GM12878 (cell line): ENCODE data around the gene CLEC6A. TPM values are rescaled to one million over a fixed set of nuclear protein-coding genes. Genes with fewer than 3 reads are reported as not detected.

Experiments used
- ATAC-seq: fragments of 200-7000 bp; cut with Tn5 transposase; 3 replicates; pipeline ENCODE4 v1.9.1; 2020; ENCODE audit warnings: mild to moderate bottlenecking, moderate library complexity
- BruUV-seq: library from RNA; stranded (reverse); fragments of 400-500 nt; replicated peaks from 2 replicates; lab custom pipeline; 2021; lab: Mats Ljungman, UMichigan
- CTCF ChIA-PET: fragments of 300-600 bp; sonication (Branson Sonifier 250); formaldehyde crosslinking; extraction: SDS; loops from one replicate; lab custom pipeline; 2021; ENCODE audit warnings: inconsistent platforms; lab: Yijun Ruan, JAX
- POLR2A ChIA-PET: fragments of 350-600 bp; formaldehyde crosslinking; extraction: SDS; loops from one replicate; lab custom pipeline; 2021; ENCODE audit warnings: inconsistent platforms; lab: Charles Lee
- RAD21 ChIA-PET: fragments of 300-600 bp; sonication (Branson Sonifier 250); formaldehyde crosslinking; loops from one replicate; lab custom pipeline; 2023; ENCODE audit warnings: antibody characterized with exemption; ENCODE audit not compliant: unreplicated experiment; lab: Charles Lee
- SMC1A ChIA-PET: fragments of 300-600 bp; sonication (Branson Sonifier 250); formaldehyde crosslinking; loops from one replicate; lab custom pipeline; 2023; ENCODE audit not compliant: unreplicated experiment, uncharacterized antibody; lab: Charles Lee
- DNase-seq: peaks from one replicate; pipeline ENCODE4 v3.0.0-alpha.2; 2011; ENCODE audit warnings: low read depth, low spot score
- FAIRE-seq: peaks from 3 replicates; lab custom pipeline; 2011; peaks lifted over from hg19 to GRCh38; lab: Jason Lieb, UNC
- H2AFZ ChIP-seq: 2 replicates; pipeline ENCODE4 v1.6.0; 2011; ENCODE audit warnings: low read depth, low read length, control low read depth; ENCODE audit not compliant: control insufficient read depth
- H3K27ac ChIP-seq: 2 replicates; pipeline ENCODE4 v1.5.1; 2011; ENCODE audit warnings: control low read depth; ENCODE audit not compliant: control insufficient read depth, insufficient read depth
- H3K27me3 ChIP-seq, 2 experiments: replicated peaks in 1 of 2; 2 replicates each; pipeline versions ENCODE4 v1.6.0 to v1.6.1; 2011; ENCODE audit warnings: low read length in 1 of 2; ENCODE audit not compliant: control insufficient read depth in 2 of 2, insufficient read depth in 2 of 2
- H3K36me3 ChIP-seq, 2 experiments: 2 replicates each; pipeline ENCODE4 v1.5.1; 2011; ENCODE audit warnings: low read length in 1 of 2; ENCODE audit not compliant: control insufficient read depth in 2 of 2, insufficient read depth in 2 of 2
- H3K4me1 ChIP-seq: 2 replicates; pipeline ENCODE4 v1.6.1; 2011; ENCODE audit warnings: mild to moderate bottlenecking, low read length, moderate library complexity, mixed read lengths; ENCODE audit not compliant: control insufficient read depth, insufficient read depth
- H3K4me2 ChIP-seq: 2 replicates; pipeline ENCODE4 v1.6.0; 2011; ENCODE audit warnings: control low read depth; ENCODE audit not compliant: control insufficient read depth, insufficient read depth
- H3K4me3 ChIP-seq: fragments of 200-600 bp; sonication (generic); 2 replicates; pipeline ENCODE4 v1.5.1; 2016
- H3K79me2 ChIP-seq: 2 replicates; pipeline ENCODE4 v1.6.0; 2011; ENCODE audit warnings: low read length; ENCODE audit not compliant: control insufficient read depth, insufficient read depth
- H3K9ac ChIP-seq: 2 replicates; pipeline ENCODE4 v1.8.0; 2011; ENCODE audit warnings: low read length, control low read depth, mixed read lengths; ENCODE audit not compliant: control insufficient read depth, insufficient read depth
- H3K9me3 ChIP-seq: replicated peaks from 3 replicates; pipeline ENCODE4 v1.5.1; 2011; ENCODE audit warnings: mild to moderate bottlenecking, low read length; ENCODE audit not compliant: control insufficient read depth, insufficient read depth
- H4K20me1 ChIP-seq: 2 replicates; pipeline ENCODE4 v1.6.0; 2011; ENCODE audit not compliant: control insufficient read depth, insufficient read depth
- BHLHE40 ChIP-seq, 2 experiments: fragments of 450-650 bp in 1 of 2; IDR thresholded peaks; 2 replicates each; pipeline ENCODE4 v1.6.1; 2011 to 2017; ENCODE audit warnings: low read depth in 2 of 2, borderline replicate concordance in 1 of 2, improper control_type of control experiment in 1 of 2, low read length in 1 of 2, mild to moderate bottlenecking in 1 of 2
- BMI1 ChIP-seq: fragments of 450-650 bp; IDR thresholded peaks from 2 replicates; pipeline ENCODE4 v1.6.1; 2016; ENCODE audit warnings: mild to moderate bottlenecking, moderate library complexity, borderline replicate concordance
- CEBPZ ChIP-seq: fragments of 150-350 bp; IDR thresholded peaks from 2 replicates; pipeline ENCODE4 v1.6.1; 2016; ENCODE audit warnings: low read depth, low read length
- CHD1 ChIP-seq: IDR thresholded peaks from 2 replicates; pipeline ENCODE4 v1.6.1; 2012; ENCODE audit warnings: low read depth, low read length, improper control_type of control experiment
- GATAD2B ChIP-seq: fragments of 450-650 bp; conservative IDR thresholded peaks from 2 replicates; pipeline ENCODE4 v1.6.1; 2017; ENCODE audit warnings: low read depth, mild to moderate bottlenecking, moderate library complexity
- JUND ChIP-seq: IDR thresholded peaks from 2 replicates; pipeline ENCODE4 v1.6.1; 2012; ENCODE audit warnings: low read depth, mild to moderate bottlenecking, low read length, improper control_type of control experiment, moderate library complexity
- LARP7 ChIP-seq: fragments of 450-650 bp; IDR thresholded peaks from 2 replicates; pipeline ENCODE4 v1.6.1; 2017; ENCODE audit warnings: mild to moderate bottlenecking
- PAX5 ChIP-seq: IDR thresholded peaks from 2 replicates; pipeline ENCODE4 v1.6.1; 2011; ENCODE audit warnings: low read depth, low read length, borderline replicate concordance
- PKNOX1 ChIP-seq: fragments of 450-650 bp; IDR thresholded peaks from 2 replicates; pipeline ENCODE4 v1.6.1; 2016; ENCODE audit warnings: mild to moderate bottlenecking
- RAD51 ChIP-seq: fragments of 450-650 bp; IDR thresholded peaks from 2 replicates; pipeline ENCODE4 v1.6.1; 2016; ENCODE audit warnings: moderate library complexity, mild to moderate bottlenecking, inconsistent platforms
- RB1 ChIP-seq: fragments of 450-650 bp; formaldehyde crosslinking; IDR thresholded peaks from 2 replicates; pipeline ENCODE4 v1.6.1; 2017; ENCODE audit warnings: mild to moderate bottlenecking, borderline replicate concordance
- RBBP5 ChIP-seq: fragments of 200-600 bp; sonication (generic); conservative IDR thresholded peaks from 2 replicates; pipeline ENCODE4 v1.6.1; 2016
- SIN3A ChIP-seq: IDR thresholded peaks from 2 replicates; pipeline ENCODE4 v1.6.1; 2012; ENCODE audit warnings: low read depth, low read length, improper control_type of control experiment
- SMAD1 ChIP-seq: fragments of 450-650 bp; IDR thresholded peaks from 2 replicates; pipeline ENCODE4 v1.6.1; 2018; ENCODE audit warnings: mild to moderate bottlenecking, low read depth; ENCODE audit not compliant: partially characterized antibody
- SMAD5 ChIP-seq: IDR thresholded peaks from 2 replicates; pipeline ENCODE4 v1.6.1; 2016; ENCODE audit warnings: antibody characterized with exemption, low read depth
- SUZ12 ChIP-seq: fragments of 200-600 bp; sonication (generic); IDR thresholded peaks from one replicate; pipeline ENCODE4 v1.6.1; 2018; ENCODE audit warnings: antibody characterized with exemption, mild to moderate bottlenecking; ENCODE audit not compliant: unreplicated experiment
- YY1 ChIP-seq: IDR thresholded peaks from 2 replicates; pipeline ENCODE4 v1.6.1; 2011; ENCODE audit warnings: low read depth, mild to moderate bottlenecking, low read length
- ZBTB33 ChIP-seq: fragments of 450-650 bp; IDR thresholded peaks from 2 replicates; pipeline ENCODE4 v1.6.1; 2017; ENCODE audit warnings: mild to moderate bottlenecking
- ZNF207 ChIP-seq: fragments of 450-650 bp; IDR thresholded peaks from 2 replicates; pipeline ENCODE4 v1.6.1; 2014; ENCODE audit warnings: antibody characterized with exemption, mild to moderate bottlenecking, borderline replicate concordance
- ZNF24 ChIP-seq: fragments of 450-650 bp; IDR thresholded peaks from 2 replicates; pipeline ENCODE4 v1.6.1; 2017; ENCODE audit warnings: antibody characterized with exemption, mild to moderate bottlenecking
- WGBS: methylation state at CpG from one replicate; pipeline ENCODE4 v1.1.6; 2016; ENCODE audit warnings: low lambda C conversion rate; ENCODE audit not compliant: insufficient replicate concordance, insufficient coverage; ENCODE audit errors: missing lambda C conversion rate; 5-methylcytosine and 5-hydroxymethylcytosine counted together
- in situ Hi-C: fragments of 300-500 bp; cut with MboI; formaldehyde crosslinking; loops from 9 replicates; pipeline ENCODE4 v1.14.3; 2018; ENCODE audit warnings: mixed read lengths
- intact Hi-C: fragments of 100-400 bp; cut with micrococcal nuclease; formaldehyde crosslinking; loops from one replicate; pipeline ENCODE4 v1.14.2; 2022; ENCODE audit not compliant: unreplicated experiment
- polyA plus RNA-seq, 11 experiments: library from polyadenylated mRNA; depleted of rRNA in 4 of 11; unstranded in 6 of 11; stranded (reverse) in 5 of 11; fragments of >200 nt; fragmentation: Nextera tagmentation in 4 of 11; fragmentation: Illumina TruSeq in 1 of 11; extraction: Ambion mirVana in 4 of 11; extraction: Trizol in 1 of 11; gene quantifications; 1 replicate in 1 of 11; 2 replicates in 10 of 11; pipeline versions ENCODE4 v1.2.1 to v1.2.3, GENCODE V29; 2011 to 2016; ENCODE audit warnings: inconsistent platforms in 2 of 11, missing spikeins in 2 of 11, low read depth in 1 of 11
- total RNA-seq, 4 experiments: library from RNA; depleted of rRNA in 3 of 4; stranded (reverse); fragments of >200 nt in 3 of 4; fragmentation: Illumina TruSeq in 1 of 4; extraction: Trizol in 1 of 4; gene quantifications; 2 replicates each; pipeline versions ENCODE4 v1.2.1 to v1.2.3, GENCODE V29; 2013 to 2021

Gene CLEC6A
- total and polyA plus RNA-seq, 10 of the 15 experiments (the other 5 are each of a cell fraction or from before 2014, with no cell fraction given): not detected

- peak overlapping the region; percentile 0; the same call in 1 of the 2 replicates for H3K4me2 ChIP-seq
- no TSS peak for BruUV-seq
- H3K36me3 ChIP-seq: no peaks in the 10 kb centered on the region
- in situ Hi-C loops: no loop called here
- peaks cover 10% of the 10 kb centered on the region for H3K4me1 ChIP-seq
- 0% methylated on average over 2 of the region's 2 CpGs for WGBS
- SMC1A ChIA-PET: no interaction called here
- POLR2A ChIA-PET: no interaction called here
- RAD21 ChIA-PET: no interaction called here
- intact Hi-C loops: no loop called here
- H3K9ac ChIP-seq: no peak overlapping the region
- no peaks in the 10 kb centered on the region for H3K79me2 ChIP-seq
- no peaks in the 10 kb centered on the region for H3K27me3 ChIP-seq
- no peak overlapping the region for H3K4me3 ChIP-seq
- ATAC-seq (peak; percentile 99), DNase-seq (peak; percentile 72), FAIRE-seq (peak; percentile 71)
- no peaks in the 10 kb centered on the region for H3K9me3 ChIP-seq
- CTCF ChIA-PET: interaction anchor here (0.7 to 1.2 kb wide), 2 partner anchors 11 to 51 kb away, joined by 3 read pairs; no protein-coding TSS in a partner anchor
- no peak overlapping the region for H2AFZ ChIP-seq
- H4K20me1 ChIP-seq: no peaks in the 10 kb centered on the region
- no peak overlapping the region for H3K27ac ChIP-seq
- TF ChIP-seq SIN3A (no peak), RB1 (no peak), RAD51 (no peak), CHD1 (no peak), JUND (no peak), SMAD1 (no peak), SUZ12 (no peak), PKNOX1 (no peak), ZNF207 (no peak), BHLHE40 (IDR thresholded peaks at IDR 0.05; ENCODE audit: borderline replicate concordance in 1 of 2, low read depth in 2 of 2, low read length in 1 of 2) (no peak), LARP7 (no peak), GATAD2B (no peak), CEBPZ (no peak), YY1 (no peak), PAX5 (no peak), SMAD5 (no peak), ZNF24 (no peak), RBBP5 (no peak), ZBTB33 (no peak), BMI1 (no peak)
Measured at GRCh38 chr12:8493084-8493483, 37.3 kb downstream of the CLEC6A start.
